HG03378 (cell line): ENCODE data around the gene LRRN2.

Experiments used
- ATAC-seq: cut with Tn5 transposase; IDR thresholded peaks from one replicate; pipeline ENCODE4 v1.9.1; 2021; ENCODE audit warnings: mild to moderate bottlenecking, moderate library complexity; ENCODE audit not compliant: unreplicated experiment

Gene LRRN2

GRCh38 chr1:204663644-204664383, 21.7 kb downstream of the LRRN2 start:
- ATAC-seq = no peak

GRCh38 chr1:204662530-204662929, 23.0 kb downstream of the LRRN2 start:
- ATAC-seq = no peak

DNA sequence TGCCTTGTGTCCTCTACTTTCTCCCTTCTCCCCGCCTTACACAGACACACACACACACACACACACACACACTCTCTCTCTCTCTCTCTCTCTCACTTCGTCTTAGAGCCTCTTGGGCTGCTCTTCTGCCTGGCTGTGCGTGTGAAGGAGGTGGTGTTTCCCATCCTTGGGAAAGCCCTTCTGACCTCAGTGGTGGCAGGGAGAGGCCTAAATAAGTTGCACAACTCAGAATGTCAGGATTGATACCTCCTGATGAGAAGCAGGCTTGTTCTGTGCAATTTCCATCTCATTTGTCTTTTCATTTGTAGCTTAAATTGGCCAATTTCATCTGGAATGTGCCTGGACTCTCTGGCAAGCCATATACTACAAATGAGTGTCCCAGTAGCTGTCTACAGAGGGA, 25.0 kb downstream of the LRRN2 start:
- no peak for ATAC-seq

GRCh38 chr1:204659056-204659455, 26.5 kb downstream of the LRRN2 start:
- no peak for ATAC-seq

DNA sequence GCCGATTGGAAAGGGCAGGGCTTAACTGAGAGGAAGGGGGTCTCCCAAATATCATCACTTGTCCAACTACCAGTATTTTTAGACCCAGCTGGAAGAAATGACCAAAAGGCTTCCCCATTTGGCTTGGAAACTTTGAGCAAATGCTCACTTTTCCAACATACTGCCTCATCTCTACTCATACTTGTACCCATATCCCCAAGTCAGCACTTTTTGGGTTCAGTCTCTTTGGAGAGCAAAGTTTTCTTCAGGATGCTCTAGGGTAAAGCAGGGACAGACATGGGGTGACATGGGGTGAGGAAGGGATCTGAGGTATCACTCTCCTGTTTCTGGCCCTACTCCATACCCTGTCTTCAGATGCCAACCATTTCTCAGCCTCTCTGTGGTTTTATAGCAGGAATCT, 27.2 kb downstream of the LRRN2 start:
- no peak for ATAC-seq

GRCh38 chr1:204653590-204654340, 31.8 kb downstream of the LRRN2 start:
- no peak for ATAC-seq

DNA sequence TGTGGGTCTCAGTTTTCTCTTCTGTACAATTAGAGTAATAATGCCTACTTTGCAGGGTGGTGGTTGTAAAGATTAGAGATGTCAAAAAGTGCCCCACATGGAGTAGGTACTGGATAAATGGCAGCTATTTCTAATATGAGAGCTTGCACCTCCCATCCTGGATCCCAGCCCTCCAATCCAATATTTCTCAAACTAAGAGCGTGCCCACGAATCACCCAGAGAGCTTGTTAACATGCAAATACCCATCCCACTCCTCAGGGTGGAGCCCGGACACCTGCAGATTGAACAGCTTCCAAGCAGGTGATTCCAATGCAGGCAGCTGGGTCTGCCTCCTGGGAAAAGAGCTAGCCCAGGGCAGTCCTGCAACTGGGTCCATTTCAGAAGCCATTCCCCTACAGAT, 33.0 kb downstream of the LRRN2 start:
- no peak for ATAC-seq

GRCh38 chr1:204651843-204652421, 33.6 kb downstream of the LRRN2 start:
- no peak for ATAC-seq

- ATAC-seq = no peak
Observed at GRCh38 chr1:204650911-204651570, 34.5 kb downstream of the LRRN2 start.

- ATAC-seq = no peak
Observed at GRCh38 chr1:204649721-204650521, 35.6 kb downstream of the LRRN2 start.

DNA sequence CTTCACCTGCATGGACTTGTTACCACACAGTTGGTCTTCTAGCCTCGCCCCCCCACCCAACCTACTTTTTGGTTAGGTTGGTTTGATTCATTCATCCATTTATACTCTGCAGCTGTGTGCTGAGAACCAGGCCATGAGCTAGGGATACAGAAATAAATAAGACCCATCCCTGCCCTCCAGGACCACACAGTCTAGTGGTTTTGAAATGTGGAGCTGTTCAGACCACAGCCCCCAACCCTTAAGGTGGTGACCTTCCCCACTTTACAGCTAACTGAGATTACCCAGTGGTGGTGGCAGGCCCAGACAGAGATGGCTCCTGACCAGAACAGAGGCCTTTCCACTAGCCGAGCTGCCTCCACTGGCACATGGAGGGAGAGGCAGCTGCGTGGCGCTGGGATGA, 37.0 kb downstream of the LRRN2 start:
- ATAC-seq = no peak

- no peak for ATAC-seq
Observed at GRCh38 chr1:204647805-204648153, 37.8 kb downstream of the LRRN2 start.

GRCh38 chr1:204647114-204647804, 38.3 kb downstream of the LRRN2 start:
- ATAC-seq = no peak

GRCh38 chr1:204645666-204646065, 39.9 kb downstream of the LRRN2 start:
- ATAC-seq = no peak

- no peak for ATAC-seq
Observed at GRCh38 chr1:204645251-204645650, 40.3 kb downstream of the LRRN2 start.

DNA sequence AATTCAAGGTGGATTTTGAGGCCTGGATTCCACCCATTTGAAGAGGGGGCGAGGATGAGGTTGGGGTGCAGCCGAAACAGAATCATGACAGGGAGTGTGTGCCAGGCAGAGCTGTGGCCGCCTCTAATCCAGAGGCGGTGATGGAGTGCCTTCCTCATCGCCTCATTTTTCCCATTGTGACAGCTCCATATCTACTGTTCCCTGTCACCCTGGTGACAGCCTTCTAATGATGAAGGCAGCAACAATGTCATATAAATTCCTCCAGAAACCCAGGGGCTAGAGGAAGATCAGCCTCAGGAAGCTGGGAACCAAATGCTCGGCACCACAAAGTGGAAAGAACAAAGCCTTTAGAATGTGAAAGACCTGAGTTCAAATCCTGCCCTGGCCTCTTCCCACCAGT, 42.0 kb downstream of the LRRN2 start:
- ATAC-seq = no peak

DNA sequence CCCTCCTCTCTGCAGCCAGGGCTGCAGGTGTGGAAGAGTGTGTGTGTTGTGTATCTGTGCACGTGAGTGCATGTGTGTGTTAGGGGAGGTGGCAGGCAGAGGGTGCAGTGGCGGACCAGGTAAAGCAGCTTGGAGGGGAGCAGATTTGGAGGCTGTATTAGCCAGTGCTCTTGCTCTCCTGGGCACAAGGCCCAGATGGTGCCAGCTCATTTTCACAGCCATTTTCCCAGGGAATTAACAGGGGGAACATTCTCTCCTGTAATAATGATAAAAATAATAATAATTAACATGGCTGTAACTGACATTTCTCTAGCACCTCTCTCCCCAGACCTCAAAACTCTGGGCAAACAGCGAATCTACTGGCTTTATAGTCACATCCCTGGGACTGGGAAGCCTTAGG, 43.6 kb downstream of the LRRN2 start:
- no peak for ATAC-seq

DNA sequence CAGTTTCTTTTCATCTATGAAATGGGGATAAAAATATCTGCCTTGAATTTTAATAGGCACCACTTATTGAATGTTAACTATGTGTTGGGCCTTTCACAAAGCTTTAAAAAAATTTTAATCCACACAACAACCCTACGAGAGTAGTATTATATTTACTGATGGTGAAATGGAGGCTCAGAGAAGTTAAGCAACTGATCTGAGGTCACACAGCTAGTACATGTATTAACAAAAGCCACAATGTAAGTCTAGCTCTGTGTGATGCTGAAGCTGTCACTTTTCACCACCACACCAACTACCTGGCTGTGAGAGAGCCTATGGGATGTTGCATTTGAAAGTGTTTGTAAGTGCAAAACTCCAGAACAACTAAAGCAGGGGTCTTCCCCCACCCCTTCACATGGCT, 44.1 kb downstream of the LRRN2 start:
- no peak for ATAC-seq

DNA sequence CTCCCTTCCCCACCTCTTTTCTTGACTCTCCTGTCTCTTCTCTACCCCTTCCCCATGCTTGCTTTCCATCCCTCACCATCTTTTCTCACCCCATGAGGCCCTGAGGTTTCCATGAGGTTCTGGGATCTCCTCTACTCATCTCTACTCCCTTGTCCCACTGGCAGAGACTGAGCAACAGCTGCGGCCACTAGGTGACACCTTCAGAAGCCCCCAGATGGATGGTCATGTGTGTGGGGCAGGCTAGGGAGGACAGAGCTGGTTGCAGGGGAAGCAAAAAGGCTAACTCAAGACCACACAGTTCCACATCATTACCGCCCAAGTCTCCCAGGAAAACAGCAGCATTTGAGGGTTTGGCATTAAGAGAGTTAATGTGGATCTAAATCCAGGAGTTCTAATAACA, 45.0 kb downstream of the LRRN2 start:
- ATAC-seq = no peak

DNA sequence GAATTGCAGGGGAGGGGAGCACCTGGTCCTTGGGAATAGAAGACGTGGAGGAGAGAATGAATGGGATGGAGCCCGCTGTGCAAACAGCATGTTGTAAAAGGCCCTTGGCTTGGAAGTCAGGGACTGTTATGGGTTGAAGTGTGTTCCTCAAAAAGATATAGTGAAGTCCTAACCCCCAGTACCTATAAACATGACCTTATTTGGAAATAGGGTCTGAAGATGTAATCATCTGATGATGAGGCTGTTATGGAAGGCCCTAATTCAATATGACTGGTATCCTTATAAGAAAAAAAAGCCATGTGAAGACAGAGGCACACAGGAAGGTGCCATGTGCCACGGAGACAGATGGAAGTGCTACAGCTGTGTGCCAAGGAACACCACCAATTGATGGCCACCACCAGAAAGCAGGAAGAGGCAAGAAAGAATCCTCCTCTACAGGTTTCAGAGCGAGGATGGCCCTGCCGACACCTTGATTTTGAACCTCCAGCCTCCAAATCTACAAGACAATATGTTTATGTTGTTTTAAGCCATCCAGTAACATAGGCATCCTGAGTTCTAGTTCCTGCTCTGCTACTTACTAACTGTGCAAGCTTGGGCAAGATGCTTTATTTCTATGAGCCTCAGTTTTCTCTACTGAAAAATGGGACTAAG, 51.2 kb downstream of the LRRN2 start:
- no peak for ATAC-seq
